Erythroblast (primary cell): Measurements from ENCODE around the gene LCORL.
"Not testable (repeated sequence)": the region's sequence is repeated elsewhere in the genome, so short reads cannot be mapped to it uniquely, and the experiment has no call there.

Source experiments
- DNase-seq, 2 experiments: peaks; one replicate each; lab custom pipeline; 2025; lab: John Stamatoyannopoulos, UW
- GATA1 ChIP-seq: IDR thresholded peaks from 2 replicates; pipeline ENCODE4 v1.6.1; 2011; ENCODE audit warnings: low read depth, mild to moderate bottlenecking, control low read depth, low read length, moderate library complexity
- POLR2A ChIP-seq: IDR thresholded peaks from 2 replicates; pipeline ENCODE4 v1.6.1; 2011; ENCODE audit warnings: mild to moderate bottlenecking, low read length

The LCORL gene

GRCh38 chr4:18034099-18034498 is 12.5 kb upstream of the LCORL start:
- DNase-seq = no peak
- no peak for TF ChIP-seq GATA1
- TF ChIP-seq POLR2A = no peak

GRCh38 chr4:18033111-18034085 is 11.8 kb upstream of the LCORL start:
- TF ChIP-seq GATA1 (no peak), POLR2A (no peak)
- DNase-seq = no peak

GRCh38 chr4:18025288-18025687 is 3.7 kb upstream of the LCORL start:
- TF ChIP-seq POLR2A = no peak
- no peak for TF ChIP-seq GATA1
- DNase-seq = no peak

- peak in 1 of 2 experiments; percentile 27 for DNase-seq
- TF ChIP-seq GATA1 = no peak
- no peak for TF ChIP-seq POLR2A
Observed at GRCh38 chr4:18022572-18023050, 1.1 kb upstream of the LCORL start.

GRCh38 chr4:18021470-18021719 is 160 bp downstream of the LCORL start:
- TF ChIP-seq POLR2A = no peak
- TF ChIP-seq GATA1 = no peak

GRCh38 chr4:18020671-18021469 is 685 bp downstream of the LCORL start:
- DNase-seq = peak; percentile 79 to 81
- TF ChIP-seq GATA1 = no peak
- no peak for TF ChIP-seq POLR2A

More at GRCh38 chr4:18021470-18021719, 160 bp downstream of the LCORL start:
- DNase-seq = no peak

GRCh38 chr4:18020145-18020670 is 1.3 kb downstream of the LCORL start:
- TF ChIP-seq POLR2A = no peak
- TF ChIP-seq GATA1 = no peak
- peak; percentile 43 to 52 for DNase-seq

GRCh38 chr4:18014269-18014668 is 7.3 kb downstream of the LCORL start:
- DNase-seq = no peak
- TF ChIP-seq POLR2A (no peak), GATA1 (no peak)

GRCh38 chr4:18012807-18013462 is 8.6 kb downstream of the LCORL start:
- no peak for DNase-seq
- TF ChIP-seq GATA1 (no peak), POLR2A (no peak)

GRCh38 chr4:18012134-18012806 is 9.3 kb downstream of the LCORL start:
- DNase-seq = peak; percentile 27 to 45
- TF ChIP-seq POLR2A (no peak), GATA1 (no peak)

GRCh38 chr4:18007625-18008024 is 13.9 kb downstream of the LCORL start:
- no peak for TF ChIP-seq GATA1
- TF ChIP-seq POLR2A = no peak
- DNase-seq = no peak

GRCh38 chr4:18006432-18006831 is 15.1 kb downstream of the LCORL start:
- DNase-seq = not testable (repeated sequence)

GRCh38 chr4:17997129-17997528 is 24.4 kb downstream of the LCORL start:
- DNase-seq = no peak
- TF ChIP-seq GATA1 = no peak
- no peak for TF ChIP-seq POLR2A

- TF ChIP-seq POLR2A (no peak), GATA1 (no peak)
Observed at GRCh38 chr4:17995165-17995564, 26.4 kb downstream of the LCORL start.

More at GRCh38 chr4:17995165-17995564, 26.4 kb downstream of the LCORL start:
- no peak for DNase-seq
